Hepatocyte (in vitro differentiated cells): ENCODE results near the gene HOXD13.

Experiments used
- EZH2 ChIP-seq: fragments of 200-600 bp; sonication (generic); IDR thresholded peaks from 2 replicates; pipeline ENCODE4 v1.6.1; 2016; ENCODE audit warnings: antibody characterized with exemption, mild to moderate bottlenecking, borderline replicate concordance
- EZH2phosphoT487 ChIP-seq: fragments of 200-600 bp; sonication (generic); IDR thresholded peaks from one replicate; pipeline ENCODE4 v1.6.1; 2018; ENCODE audit warnings: antibody characterized with exemption, mild to moderate bottlenecking, low read depth, moderate library complexity; ENCODE audit not compliant: unreplicated experiment, severe bottlenecking
- TF ChIP-seq, protein P1 (sequence below): fragments of 200-600 bp; sonication (generic); IDR thresholded peaks from 2 replicates; pipeline ENCODE4 v1.5.1; 2016; ENCODE audit warnings: antibody characterized with exemption, mild to moderate bottlenecking; ENCODE audit not compliant: poor library complexity

DNA sequence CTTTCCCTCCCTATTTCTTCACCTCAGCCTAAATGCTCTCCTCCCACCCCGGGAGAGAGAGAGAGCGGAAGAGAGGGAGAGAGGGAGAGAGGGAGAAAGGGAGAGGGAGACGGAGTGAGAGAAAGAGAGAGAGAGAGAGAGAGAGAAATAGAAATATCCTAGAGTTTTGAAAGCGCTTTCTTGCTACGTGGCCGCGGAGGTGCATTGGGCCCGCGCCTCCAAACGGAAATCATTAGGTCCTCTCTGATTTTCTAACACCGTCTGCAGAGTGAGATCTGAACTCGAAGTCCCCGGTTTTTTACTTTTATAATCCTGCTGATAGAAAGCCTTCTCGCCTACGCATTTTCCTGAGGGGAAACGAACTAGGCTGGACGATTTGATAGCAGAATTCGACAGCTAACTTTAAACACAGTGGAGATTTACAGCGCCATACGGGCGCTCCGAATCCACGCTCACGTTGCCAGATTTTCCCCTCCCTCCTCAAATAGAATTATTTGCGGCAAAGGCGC lies 7.9 kb upstream of the HOXD13 start:
- TF ChIP-seq, protein P1, sequence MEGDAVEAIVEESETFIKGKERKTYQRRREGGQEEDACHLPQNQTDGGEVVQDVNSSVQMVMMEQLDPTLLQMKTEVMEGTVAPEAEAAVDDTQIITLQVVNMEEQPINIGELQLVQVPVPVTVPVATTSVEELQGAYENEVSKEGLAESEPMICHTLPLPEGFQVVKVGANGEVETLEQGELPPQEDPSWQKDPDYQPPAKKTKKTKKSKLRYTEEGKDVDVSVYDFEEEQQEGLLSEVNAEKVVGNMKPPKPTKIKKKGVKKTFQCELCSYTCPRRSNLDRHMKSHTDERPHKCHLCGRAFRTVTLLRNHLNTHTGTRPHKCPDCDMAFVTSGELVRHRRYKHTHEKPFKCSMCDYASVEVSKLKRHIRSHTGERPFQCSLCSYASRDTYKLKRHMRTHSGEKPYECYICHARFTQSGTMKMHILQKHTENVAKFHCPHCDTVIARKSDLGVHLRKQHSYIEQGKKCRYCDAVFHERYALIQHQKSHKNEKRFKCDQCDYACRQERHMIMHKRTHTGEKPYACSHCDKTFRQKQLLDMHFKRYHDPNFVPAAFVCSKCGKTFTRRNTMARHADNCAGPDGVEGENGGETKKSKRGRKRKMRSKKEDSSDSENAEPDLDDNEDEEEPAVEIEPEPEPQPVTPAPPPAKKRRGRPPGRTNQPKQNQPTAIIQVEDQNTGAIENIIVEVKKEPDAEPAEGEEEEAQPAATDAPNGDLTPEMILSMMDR = no peak
- TF ChIP-seq EZH2phosphoT487 = peak; percentile 68
- TF ChIP-seq EZH2 = peak; percentile 80
